GM19238 (cell line): ENCODE data around the gene VWA3B.
"Not testable (repeated sequence)": the region's sequence is repeated elsewhere in the genome, so short reads cannot be mapped to it uniquely, and the experiment has no call there.

Experiments used
- DNase-seq: peaks from one replicate; pipeline ENCODE4 v3.0.0; 2011; ENCODE audit warnings: low spot score; ENCODE audit not compliant: insufficient read length

Gene VWA3B

DNA sequence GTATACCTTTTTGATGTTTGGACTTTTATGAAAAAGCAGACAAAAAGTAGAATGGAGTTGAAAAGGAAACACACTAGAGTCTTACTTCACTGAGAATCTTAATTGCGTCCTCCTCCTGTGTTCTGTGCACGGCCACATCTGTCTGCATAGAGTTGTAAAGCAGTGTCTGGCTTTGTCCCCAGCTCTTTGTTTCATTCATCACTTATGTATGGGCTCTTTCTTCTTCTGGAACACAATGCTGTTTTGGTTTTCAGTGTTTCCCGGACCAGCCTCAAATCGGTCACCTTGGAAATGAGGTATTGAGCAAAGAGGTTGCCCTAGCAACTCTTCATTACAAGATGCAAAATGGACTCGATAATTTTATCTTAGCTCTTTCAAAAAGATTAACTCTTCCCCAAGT, 155.0 kb downstream of the VWA3B start:
- DNase-seq = no peak

DNA sequence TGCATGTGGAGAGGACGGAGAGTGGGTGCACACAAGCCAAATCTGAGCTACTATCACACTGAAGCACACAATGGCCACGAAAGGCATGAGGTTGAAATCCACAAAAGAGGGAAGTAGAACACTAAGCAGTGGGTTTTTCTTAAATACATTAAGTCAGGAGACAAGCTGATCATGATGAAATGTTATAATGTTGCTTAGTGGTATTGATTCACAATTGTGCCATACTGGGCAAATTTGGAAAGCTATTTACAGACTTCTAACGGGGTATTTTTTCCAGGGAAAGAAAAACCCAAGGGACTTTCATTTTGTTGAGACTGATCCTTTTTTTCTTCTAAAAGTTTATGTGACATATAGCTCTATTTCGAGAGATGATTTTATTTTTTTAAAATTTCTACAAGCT, 158.5 kb downstream of the VWA3B start:
- DNase-seq = no peak

GRCh38 chr2:98247383-98247782, 160.4 kb downstream of the VWA3B start:
- DNase-seq = no peak

DNA sequence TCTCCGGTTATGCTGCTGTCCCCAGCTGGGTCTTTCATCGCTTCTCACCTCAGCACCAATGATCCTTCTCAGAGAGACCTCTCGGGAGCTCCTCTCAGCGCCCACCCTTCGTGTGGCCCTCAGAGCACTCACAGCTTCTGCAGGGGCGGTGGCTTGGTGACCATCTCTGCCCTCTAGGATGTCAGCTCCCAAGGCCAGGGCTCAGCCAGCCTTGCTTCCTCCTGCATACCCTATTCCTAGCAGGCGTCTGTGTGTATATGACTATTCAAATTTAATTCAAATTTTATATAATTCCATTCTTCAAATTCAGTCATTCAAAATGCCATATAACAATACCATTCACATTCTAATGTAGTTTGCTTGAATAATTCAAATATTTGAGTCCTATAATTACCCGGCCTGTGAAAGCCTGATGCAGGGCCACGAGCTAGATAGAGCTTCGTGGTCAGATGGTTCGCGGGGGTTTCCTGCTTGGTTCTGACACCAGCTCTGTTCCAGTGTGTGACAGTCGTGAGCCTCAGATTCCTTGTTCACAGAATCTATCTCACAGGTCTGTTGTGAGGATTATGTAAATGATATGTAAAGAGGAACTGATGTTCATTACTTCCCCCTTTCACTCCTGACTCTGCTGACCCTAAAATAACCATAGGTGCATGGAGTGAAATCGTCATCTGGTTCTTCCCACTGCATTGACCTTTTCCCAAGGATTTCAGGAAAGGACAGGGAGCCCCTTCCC, 165.2 kb downstream of the VWA3B start:
- DNase-seq = no peak

GRCh38 chr2:98253461-98254070, 166.6 kb downstream of the VWA3B start:
- DNase-seq = no peak

DNA sequence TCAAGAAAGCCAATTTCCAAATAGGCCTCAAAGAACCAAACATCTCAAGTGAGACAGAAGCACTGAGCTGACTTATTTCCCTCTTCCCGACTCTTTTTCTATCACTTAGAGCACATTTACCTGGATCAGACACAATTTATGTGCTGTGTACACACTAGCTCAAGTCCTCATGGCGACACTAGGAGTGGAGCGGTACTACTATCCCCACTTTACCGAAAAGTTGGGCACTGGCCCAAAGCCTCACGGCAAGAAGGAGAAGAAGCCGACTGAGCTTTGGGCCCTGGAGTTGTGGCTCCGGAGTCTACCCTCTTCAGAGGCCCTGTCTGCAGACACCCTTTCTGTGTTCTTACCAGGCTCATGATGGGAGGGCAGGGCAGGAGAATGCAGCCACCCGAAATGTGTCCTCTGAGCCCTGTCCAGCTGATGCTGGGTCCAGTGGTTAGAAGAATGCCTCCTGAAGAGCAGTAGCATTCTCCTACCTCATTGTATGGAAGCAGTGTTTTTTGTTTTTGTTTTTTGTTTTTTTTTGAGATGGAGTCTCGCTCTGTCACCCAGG, 167.6 kb downstream of the VWA3B start:
- DNase-seq = no peak

DNA sequence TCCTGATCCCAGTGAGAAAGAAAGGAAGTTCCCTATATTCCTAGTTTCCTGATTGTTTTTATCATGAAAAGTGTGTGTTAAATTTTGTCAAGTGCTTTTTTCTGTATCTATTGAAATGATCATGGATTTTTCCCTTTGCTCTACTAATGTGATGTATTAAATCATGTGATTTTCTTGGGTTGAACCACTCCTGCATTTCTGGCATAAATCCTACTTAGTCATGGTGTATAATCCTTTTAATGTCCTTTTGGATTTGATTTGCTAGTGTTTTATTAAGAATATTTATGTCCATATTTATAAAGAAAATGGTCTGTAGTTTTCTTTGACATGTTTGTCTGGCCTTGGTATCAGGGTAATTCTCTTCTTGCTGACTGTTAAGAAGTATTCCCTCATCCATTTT, 171.9 kb downstream of the VWA3B start:
- DNase-seq = no peak

DNA sequence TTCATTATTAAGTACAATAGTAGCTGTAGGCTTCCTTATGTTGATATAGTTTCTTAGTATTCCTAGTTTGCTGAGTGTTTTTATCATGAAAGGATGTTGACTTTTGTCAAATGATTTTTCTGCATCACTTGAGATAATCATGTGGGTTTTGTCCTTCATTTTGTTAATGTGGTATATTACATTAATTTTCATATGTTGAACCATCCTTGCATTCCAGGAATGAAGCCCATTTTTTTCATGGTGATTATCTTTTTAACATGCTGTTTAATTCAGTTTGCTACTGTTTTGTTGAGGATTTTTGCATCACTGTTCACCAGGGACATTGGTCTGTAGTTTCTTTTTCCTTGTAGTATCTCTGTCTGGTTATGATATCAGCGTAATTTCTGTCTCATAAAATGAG, 176.4 kb downstream of the VWA3B start:
- DNase-seq = no peak

- not testable (repeated sequence) for DNase-seq
Measured at GRCh38 chr2:98268225-98268624, 181.3 kb downstream of the VWA3B start.

DNA sequence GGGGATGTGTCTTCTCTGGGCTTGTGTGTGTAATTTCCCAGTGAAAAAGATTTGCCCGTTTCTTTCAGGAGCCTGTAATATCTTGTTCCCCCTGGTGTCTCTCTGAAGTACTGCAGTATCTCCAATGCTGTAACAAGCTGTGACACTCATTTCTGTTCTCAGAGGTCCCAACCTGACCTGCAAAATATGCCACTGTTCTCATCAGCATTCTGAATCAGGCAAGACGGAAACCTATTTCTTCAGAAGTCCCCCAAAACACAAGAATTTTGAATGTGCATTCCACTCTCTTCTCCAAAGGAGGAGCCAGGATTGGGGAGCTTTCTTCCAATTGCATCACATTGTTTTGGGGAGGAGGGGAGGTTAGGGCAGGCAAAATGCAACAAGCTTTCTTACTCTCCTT, 182.3 kb downstream of the VWA3B start:
- DNase-seq = no peak

GRCh38 chr2:98269830-98270229, 182.9 kb downstream of the VWA3B start:
- no peak for DNase-seq

- no peak for DNase-seq
Measured at GRCh38 chr2:98277162-98277859, 190.3 kb downstream of the VWA3B start.

- no peak for DNase-seq
Measured at GRCh38 chr2:98278074-98278473, 191.1 kb downstream of the VWA3B start.

DNA sequence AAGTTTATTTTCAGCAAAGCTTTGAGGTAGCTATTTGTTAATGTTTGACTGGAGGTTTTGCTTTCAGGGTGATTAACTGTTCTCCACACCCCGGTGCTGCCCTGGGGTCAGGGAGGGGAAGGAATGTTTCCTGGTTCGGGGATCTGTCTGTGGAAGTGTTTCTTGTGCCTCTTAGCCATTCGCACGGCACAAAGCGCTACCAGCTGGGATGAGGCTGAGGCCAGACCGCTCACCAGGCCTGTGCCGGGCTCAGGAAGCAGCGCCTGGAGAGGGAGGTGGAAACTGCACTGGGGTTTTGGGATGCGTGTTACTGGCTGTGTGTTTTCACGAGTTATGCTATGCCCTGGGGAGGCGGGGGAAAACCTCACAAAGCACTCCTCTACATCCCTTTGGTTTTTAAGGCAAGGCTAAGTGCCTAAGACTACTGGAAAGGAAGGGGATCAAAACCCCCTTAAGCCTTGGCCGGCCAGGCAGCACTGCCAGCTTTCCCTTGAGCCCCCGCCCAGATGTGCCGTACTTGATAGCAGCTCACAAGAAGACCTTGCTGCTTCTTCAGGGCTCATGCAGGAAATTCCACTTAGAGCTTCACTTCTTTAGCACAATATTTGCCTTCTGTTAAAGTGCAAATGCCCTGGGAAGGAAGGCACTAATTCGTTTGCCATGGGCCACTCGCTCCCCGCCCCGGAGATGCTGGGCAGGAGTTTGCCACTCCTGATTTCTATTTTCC, 193.6 kb downstream of the VWA3B start:
- DNase-seq = peak; percentile 20

DNA sequence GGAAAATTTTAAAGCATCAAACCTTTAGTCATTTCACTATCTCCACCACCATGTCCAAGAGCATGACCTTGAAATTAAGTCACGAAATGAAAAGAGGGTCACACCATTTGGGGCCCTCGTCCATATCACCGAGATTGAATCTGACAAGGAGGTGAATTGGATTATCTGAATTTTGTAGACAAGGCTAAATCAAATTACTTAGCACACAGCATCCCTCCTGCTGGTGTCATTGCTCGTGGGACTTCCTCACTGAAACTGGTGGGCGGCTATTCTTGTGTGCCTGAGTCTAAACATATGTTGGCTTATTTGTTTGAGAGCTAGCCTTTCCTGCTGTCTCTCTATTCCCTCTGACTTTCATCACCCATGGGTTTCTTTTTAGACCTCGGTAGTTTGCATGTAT, 194.6 kb downstream of the VWA3B start:
- no peak for DNase-seq

DNA sequence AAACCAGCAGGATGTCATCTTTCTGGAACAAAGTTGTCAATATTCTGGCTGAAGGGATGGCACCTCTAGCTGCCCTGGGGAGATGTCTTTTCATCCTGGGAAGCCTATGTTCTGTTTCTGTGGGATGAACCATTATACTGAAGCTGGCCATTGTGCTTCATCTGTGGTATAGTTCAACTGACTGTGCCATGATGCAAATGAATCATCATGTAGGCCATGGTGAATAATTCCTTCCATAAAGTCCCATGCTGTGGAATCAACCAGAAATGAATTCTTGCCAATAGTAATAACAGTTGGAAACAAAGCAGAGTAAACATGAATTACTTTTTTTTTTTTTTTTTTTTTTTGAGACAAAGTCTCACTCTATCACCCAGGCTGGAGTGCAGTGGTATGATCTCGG, 195.1 kb downstream of the VWA3B start:
- DNase-seq = no peak

DNA sequence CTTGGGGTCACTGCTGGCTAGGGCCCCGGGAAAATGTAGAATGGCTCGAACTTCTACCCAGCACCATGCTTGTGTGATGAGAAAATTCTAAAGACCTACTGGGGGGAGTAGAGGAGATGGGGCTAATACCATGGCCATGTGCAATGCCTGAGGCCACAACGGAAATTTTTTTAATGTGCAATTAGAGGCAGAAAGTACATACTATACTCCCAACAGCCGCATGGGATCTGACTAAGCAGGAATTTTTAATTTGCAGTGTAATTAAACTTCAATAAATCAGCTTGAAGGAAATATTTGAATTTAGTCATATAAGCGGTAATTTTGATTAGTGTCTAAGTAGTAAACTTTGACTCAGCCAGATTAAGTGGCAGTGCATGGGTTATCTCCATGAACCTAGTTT, 206.1 kb downstream of the VWA3B start:
- no peak for DNase-seq

DNA sequence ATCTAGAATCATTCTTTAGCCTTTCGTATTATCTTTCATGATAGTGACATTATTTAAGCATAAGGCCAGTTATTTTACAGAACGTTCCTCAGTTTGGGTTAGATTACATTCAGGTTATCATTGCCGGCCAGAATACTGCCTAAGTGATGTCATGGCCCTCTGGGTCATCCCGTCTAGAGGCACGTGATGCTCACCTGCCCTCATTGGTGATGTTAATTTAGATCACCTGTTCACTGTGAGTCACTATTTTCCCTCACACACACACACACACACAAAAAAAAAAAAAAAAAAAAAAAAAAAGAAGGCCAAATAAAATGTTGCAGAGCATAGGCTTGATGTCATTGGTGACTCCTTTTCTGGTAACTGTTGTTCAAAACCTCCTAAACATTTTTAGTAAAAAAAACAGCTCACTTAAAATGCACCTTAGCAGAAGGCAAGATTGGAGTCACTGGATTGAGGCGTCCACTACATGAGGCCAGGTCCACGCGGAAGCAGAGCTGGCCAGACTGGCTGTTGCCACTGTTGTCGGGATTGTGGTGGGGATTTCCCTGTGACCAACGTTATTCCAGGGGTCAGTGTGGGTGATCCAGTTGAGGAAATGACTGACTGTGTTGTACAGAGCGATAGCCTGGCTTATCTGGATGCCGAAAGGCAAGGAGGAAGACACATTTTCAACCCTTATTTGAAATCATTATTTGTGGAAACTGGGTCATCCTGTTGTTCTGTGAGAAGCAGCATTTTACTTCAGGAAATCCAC, 207.1 kb downstream of the VWA3B start:
- DNase-seq = no peak

- no peak for DNase-seq
Measured at GRCh38 chr2:98294711-98295110, 207.7 kb downstream of the VWA3B start.

DNA sequence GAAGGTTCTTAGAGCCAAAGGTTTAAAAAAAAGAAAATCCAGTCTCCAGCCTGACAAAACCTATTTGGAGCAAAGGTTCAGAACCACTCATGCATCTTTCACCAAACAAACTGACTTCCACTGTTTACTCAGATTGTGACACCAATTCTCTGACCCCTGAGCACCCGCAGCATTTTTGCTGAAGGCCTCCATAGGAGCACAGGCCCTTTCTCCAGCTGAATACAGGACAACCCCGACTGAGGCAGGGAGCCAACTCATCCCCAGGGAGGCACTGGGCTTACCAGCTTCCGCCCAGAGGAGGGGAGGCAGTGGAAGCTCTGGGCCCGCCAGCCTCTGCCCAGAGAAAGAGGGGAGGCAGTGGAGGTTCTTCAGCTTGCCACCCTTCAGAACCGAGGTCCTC, 208.3 kb downstream of the VWA3B start:
- no peak for DNase-seq
